Ishikawa (cell line): ENCODE results near the gene ATF1.

ENCODE experiments used
- CEBPB ChIP-seq: IDR thresholded peaks from 2 replicates; pipeline ENCODE4 v1.6.1; 2012
- CREB1 ChIP-seq: IDR thresholded peaks from 2 replicates; pipeline ENCODE4 v1.6.1; 2012; ENCODE audit warnings: low read depth
- EP300 ChIP-seq: IDR thresholded peaks from 2 replicates; pipeline ENCODE4 v1.6.1; 2012; ENCODE audit warnings: borderline replicate concordance
- FOXM1 ChIP-seq: IDR thresholded peaks from 2 replicates; pipeline ENCODE4 v1.6.1; 2012; ENCODE audit warnings: low read depth, borderline replicate concordance
- RAD21 ChIP-seq: IDR thresholded peaks from 2 replicates; pipeline ENCODE4 v1.6.1; 2012; ENCODE audit warnings: low read depth
- TAF1 ChIP-seq: IDR thresholded peaks from 2 replicates; pipeline ENCODE4 v1.6.1; 2012; ENCODE audit warnings: low read depth, mild to moderate bottlenecking
- TEAD4 ChIP-seq: IDR thresholded peaks from 2 replicates; pipeline ENCODE4 v1.6.1; 2012

DNA sequence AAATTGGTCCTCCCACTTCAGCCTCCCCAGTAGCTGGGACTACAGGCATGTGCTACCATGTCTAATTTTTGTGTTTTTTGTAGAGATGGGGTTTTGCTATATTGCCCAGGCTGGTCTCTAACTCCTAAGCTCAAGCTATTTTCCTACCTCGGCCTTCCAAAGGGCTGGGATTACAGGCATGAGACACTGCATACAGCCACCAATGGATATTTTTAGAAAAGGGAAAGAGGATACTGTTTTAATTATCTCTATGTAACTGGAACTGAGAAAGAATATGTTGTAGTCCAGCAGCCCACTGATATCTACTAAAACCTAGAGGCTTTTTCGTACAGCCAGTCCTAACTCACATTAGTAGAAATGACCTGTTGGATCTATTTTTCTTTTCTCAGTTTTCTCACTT, 85.1 kb downstream of the ATF1 start:
- no peak for TF ChIP-seq RAD21
- no peak for TF ChIP-seq CREB1
- TF ChIP-seq EP300 = no peak
- no peak for TF ChIP-seq CEBPB
- TF ChIP-seq TAF1 = no peak
- no peak for TF ChIP-seq FOXM1
- TF ChIP-seq TEAD4 = no peak
